Upper lobe of right lung (tissue), 1 donor: ENCODE measurements around the gene HRAS. TPM values are rescaled to one million over a fixed set of nuclear protein-coding genes. Genes with fewer than 3 reads are reported as not detected.

ENCODE experiments used
- ATAC-seq: fragments of 200-7000 bp; cut with Tn5 transposase; one replicate; pipeline ENCODE4 v1.9.1; 2020; ENCODE audit warnings: mild to moderate bottlenecking, moderate library complexity
- DNase-seq: peaks from one replicate; pipeline ENCODE4 v3.0.0-alpha.2; 2020
- H3K27ac ChIP-seq: fragments of 200-600 bp; one replicate; pipeline ENCODE4 v1.8.0; 2022
- H3K27me3 ChIP-seq: fragments of 200-600 bp; one replicate; pipeline ENCODE4 v1.8.0; 2022; ENCODE audit warnings: mild to moderate bottlenecking
- H3K36me3 ChIP-seq: fragments of 200-600 bp; one replicate; pipeline ENCODE4 v1.8.0; 2022
- H3K4me1 ChIP-seq: fragments of 200-600 bp; one replicate; pipeline ENCODE4 v1.8.0; 2022
- H3K4me3 ChIP-seq: fragments of 200-600 bp; one replicate; pipeline ENCODE4 v1.8.0; 2022; ENCODE audit warnings: mild to moderate bottlenecking
- H3K9me3 ChIP-seq: fragments of 200-600 bp; one replicate; pipeline ENCODE4 v1.8.0; 2022
- intact Hi-C: fragments of 100-400 bp; cut with DNase I; formaldehyde crosslinking; loops from one replicate; pipeline ENCODE4 v1.11.0; 2022
- total RNA-seq: library from RNA; stranded (reverse); fragmentation: NEBNext Ultra II Directional; extraction: Animal tissue kit (Norgen Biotek cat#: 25700); gene quantifications from one replicate; pipeline ENCODE4 v1.2.1, GENCODE V29; 2021
- TF ChIP-seq, protein P1 (sequence below): fragments of 200-600 bp; IDR thresholded peaks from one replicate; pipeline ENCODE4 v1.8.0; 2022; ENCODE audit warnings: antibody characterized with exemption
- donor health status: DM: no; HTN: yes; CAD: no; lungs with severe emphysema.

Gene HRAS
- total RNA-seq, 1 donor from 2014 or later: 55.5 TPM

DNA sequence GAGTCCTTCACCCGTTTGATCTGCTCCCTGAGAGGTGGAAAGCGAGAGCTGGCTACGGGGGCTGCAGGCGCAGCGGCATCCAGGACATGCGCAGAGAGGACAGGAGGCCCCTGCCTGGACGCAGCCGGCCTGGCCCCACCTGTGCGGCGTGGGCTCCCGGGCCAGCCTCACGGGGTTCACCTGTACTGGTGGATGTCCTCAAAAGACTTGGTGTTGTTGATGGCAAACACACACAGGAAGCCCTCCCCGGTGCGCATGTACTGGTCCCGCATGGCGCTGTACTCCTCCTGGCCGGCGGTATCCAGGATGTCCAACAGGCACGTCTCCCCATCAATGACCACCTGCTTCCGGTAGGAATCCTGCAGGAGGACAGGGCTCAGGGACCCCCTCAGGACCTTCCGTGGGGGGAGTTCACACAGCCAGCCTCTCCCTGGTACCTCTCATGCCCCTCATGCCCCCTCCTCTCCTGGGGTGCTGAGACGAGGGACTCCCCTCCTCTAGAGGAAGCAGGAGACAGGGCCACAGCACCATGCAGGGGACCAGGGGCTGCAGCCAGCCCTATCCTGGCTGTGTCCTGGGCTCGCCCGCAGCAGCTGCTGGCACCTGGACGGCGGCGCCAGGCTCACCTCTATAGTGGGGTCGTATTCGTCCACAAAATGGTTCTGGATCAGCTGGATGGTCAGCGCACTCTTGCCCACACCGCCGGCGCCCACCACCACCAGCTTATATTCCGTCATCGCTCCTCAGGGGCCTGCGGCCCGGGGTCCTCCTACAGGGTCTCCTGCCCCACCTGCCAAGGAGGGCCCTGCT is 1.6 kb downstream of the HRAS start:
- H3K4me3 ChIP-seq: peak overlapping the region; percentile 92
- intact Hi-C loops: no loop called here
- no peaks in the 10 kb centered on the region for H3K9me3 ChIP-seq
- no peaks in the 10 kb centered on the region for H3K27me3 ChIP-seq
- TF ChIP-seq, protein P1, sequence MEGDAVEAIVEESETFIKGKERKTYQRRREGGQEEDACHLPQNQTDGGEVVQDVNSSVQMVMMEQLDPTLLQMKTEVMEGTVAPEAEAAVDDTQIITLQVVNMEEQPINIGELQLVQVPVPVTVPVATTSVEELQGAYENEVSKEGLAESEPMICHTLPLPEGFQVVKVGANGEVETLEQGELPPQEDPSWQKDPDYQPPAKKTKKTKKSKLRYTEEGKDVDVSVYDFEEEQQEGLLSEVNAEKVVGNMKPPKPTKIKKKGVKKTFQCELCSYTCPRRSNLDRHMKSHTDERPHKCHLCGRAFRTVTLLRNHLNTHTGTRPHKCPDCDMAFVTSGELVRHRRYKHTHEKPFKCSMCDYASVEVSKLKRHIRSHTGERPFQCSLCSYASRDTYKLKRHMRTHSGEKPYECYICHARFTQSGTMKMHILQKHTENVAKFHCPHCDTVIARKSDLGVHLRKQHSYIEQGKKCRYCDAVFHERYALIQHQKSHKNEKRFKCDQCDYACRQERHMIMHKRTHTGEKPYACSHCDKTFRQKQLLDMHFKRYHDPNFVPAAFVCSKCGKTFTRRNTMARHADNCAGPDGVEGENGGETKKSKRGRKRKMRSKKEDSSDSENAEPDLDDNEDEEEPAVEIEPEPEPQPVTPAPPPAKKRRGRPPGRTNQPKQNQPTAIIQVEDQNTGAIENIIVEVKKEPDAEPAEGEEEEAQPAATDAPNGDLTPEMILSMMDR: no peak
- H3K4me1 ChIP-seq: peaks cover 31% of the 10 kb centered on the region
- DNase-seq (peak; percentile 63), ATAC-seq (no peak)
- no peak overlapping the region for H3K27ac ChIP-seq
- H3K36me3 ChIP-seq: peaks cover 27% of the 10 kb centered on the region

DNA sequence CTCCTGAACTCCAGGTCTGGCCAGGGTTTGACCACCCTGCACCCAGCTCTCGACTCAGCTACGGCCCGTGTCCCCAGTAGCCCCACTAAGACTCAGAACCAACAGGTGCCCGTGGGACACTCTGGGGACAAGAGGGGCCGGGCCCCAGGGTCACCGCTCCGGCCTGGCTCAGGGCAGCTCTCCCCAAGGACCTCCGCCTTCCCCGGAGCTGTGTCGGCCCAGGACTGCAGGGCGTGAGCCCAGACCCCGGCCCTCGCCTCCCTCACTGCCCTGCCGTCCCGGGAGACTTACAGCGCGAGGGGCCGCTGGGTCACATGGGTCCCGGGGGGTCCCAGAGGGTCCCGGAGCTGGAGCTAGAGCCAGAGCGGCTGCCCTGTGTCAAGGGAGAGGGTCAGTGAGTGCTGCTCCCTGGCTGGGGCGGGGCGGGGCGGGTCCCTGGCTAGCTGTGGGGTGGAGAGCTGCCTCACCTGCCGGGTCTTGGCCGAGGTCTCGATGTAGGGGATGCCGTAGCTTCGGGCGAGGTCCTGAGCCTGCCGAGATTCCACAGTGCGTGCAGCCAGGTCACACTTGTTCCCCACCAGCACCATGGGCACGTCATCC is 2.3 kb downstream of the HRAS start:
- Histone ChIP-seq H3K27me3 (no peaks in the 10 kb centered on the region), H3K27ac (no peak overlapping the region), H3K4me1 (peaks cover 30% of the 10 kb centered on the region), H3K4me3 (no peak overlapping the region), H3K36me3 (peaks cover 27% of the 10 kb centered on the region), H3K9me3 (no peaks in the 10 kb centered on the region)
- TF ChIP-seq, protein P1: no peak
- no peak for ATAC-seq
- intact Hi-C loops: no loop called here
- DNase-seq: peak; percentile 68

DNA sequence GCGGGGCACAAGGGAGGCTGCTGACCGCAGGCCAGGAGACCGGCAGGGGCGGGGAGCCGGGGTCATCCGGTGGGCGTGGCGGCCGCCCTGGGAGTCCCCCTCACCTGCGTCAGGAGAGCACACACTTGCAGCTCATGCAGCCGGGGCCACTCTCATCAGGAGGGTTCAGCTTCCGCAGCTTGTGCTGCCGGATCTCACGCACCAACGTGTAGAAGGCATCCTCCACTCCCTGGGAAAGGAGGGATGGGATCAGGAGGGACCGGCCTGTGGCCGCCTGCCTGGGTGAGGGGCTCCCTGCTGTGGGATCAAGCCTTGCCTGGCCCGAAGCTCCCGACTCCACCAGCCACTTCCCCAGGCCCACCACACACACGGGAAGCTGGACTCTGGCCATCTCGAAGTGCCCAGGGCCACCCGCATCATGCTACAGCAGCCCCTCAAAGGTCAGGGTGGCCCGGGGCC is 2.8 kb downstream of the HRAS start:
- no peak overlapping the region for H3K27ac ChIP-seq
- H3K36me3 ChIP-seq: peaks cover 27% of the 10 kb centered on the region
- no peak overlapping the region for H3K4me3 ChIP-seq
- peaks cover 25% of the 10 kb centered on the region for H3K4me1 ChIP-seq
- intact Hi-C loops: no loop called here
- no peaks in the 10 kb centered on the region for H3K27me3 ChIP-seq
- DNase-seq (no peak), ATAC-seq (no peak)
- no peaks in the 10 kb centered on the region for H3K9me3 ChIP-seq
- TF ChIP-seq, protein P1: no peak

GRCh38 chr11:531919-532526 is 3.4 kb downstream of the HRAS start:
- H3K36me3 ChIP-seq: peaks cover 27% of the 10 kb centered on the region
- peaks cover 23% of the 10 kb centered on the region for H3K4me1 ChIP-seq
- ATAC-seq (no peak), DNase-seq (peak; percentile 58)
- TF ChIP-seq, protein P1: no peak
- no peak overlapping the region for H3K27ac ChIP-seq
- no peak overlapping the region for H3K4me3 ChIP-seq
- H3K9me3 ChIP-seq: no peaks in the 10 kb centered on the region
- intact Hi-C loops: no loop called here
- no peaks in the 10 kb centered on the region for H3K27me3 ChIP-seq

DNA sequence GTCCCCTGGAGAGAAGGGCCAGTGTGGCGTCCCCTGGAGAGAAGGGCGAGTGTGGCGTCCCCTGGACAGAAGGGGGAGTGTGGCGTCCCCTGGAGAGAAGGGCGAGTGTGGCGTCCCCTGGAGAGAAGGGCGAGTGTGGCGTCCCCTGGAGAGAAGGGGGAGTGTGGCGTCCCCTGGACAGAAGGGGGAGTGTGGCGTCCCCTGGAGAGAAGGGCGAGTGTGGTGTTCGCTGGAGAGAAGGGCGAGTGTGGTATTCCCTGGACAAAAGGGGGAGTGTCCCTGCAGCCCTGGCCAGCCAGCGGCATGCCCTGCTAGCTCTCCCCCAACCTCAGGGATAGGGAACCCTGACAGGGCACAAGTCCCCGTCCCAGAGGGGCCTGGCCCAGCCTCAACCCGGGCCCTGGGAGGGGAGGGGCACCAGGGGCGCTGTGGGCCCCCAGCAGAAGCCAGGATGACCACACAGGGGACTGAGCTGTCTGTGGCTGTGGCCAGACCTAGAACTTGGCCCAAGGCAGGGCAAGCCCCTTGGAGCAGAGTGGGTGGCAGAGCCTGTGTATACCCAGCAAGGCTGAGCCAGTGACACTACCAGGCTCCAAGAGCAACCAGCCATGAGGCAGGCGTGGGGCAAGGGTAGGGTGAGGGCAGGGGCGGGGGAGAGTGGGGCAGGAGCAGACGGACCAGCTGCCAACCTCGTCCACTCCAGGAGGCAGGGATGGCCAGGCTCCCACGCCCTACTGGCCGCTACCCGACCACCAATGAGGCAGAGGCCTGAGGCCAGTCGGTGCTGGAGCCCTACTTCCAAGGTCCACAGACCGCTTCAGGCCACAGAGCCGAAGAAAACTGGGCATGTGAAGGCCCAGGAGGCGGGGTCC is 4.2 kb downstream of the HRAS start:
- no peak overlapping the region for H3K27ac ChIP-seq
- H3K4me3 ChIP-seq: no peak overlapping the region
- no peaks in the 10 kb centered on the region for H3K9me3 ChIP-seq
- peaks cover 14% of the 10 kb centered on the region for H3K4me1 ChIP-seq
- TF ChIP-seq, protein P1: no peak
- intact Hi-C loops: no loop called here
- ATAC-seq: no peak
- H3K27me3 ChIP-seq: no peaks in the 10 kb centered on the region
- DNase-seq: peak; percentile 63
- peaks cover 27% of the 10 kb centered on the region for H3K36me3 ChIP-seq
